K562 (cell line): ENCODE data around the gene DARS1. TPM values are rescaled to one million over a fixed set of nuclear protein-coding genes. Genes with fewer than 3 reads are reported as not detected.

Experiments used
- ATAC-seq: fragments of 200-7000 bp; cut with Tn5 transposase; 3 replicates; pipeline ENCODE4 v1.9.1; 2020; ENCODE audit warnings: moderate library complexity
- BruUV-seq: library from RNA; stranded (reverse); fragments of 400-500 nt; replicated peaks from 2 replicates; lab custom pipeline; 2021; lab: Mats Ljungman, UMichigan
- CTCF ChIA-PET: fragments of 300-600 bp; formaldehyde crosslinking; extraction: SDS; loops from one replicate; lab custom pipeline; 2021; ENCODE audit warnings: low intra/inter-chr PET ratio; lab: Yijun Ruan, JAX
- POLR2A ChIA-PET: fragments of 300-600, 350-650 bp; sonication (Branson Sonifier 250); formaldehyde crosslinking; extraction: SDS; loops from one replicate; lab custom pipeline; 2021; ENCODE audit warnings: antibody characterized with exemption, inconsistent platforms; lab: Yijun Ruan, JAX
- DNase-seq, 4 experiments: peaks; one replicate each; pipeline versions ENCODE4 v3.0.0 to v3.0.0-alpha.2; 2011 to 2018; ENCODE audit warnings: low spot score in 3 of 4, mixed read lengths in 3 of 4; ENCODE audit errors: extremely low read depth in 1 of 4
- FAIRE-seq: peaks from 2 replicates; lab custom pipeline; 2011; peaks lifted over from hg19 to GRCh38; lab: Jason Lieb, UNC
- H2AFZ ChIP-seq: 2 replicates; pipeline ENCODE4 v1.6.0; 2011; ENCODE audit warnings: low read depth, low read length, control low read depth, inconsistent platforms
- H3K27ac ChIP-seq: fragments of 200-600 bp; 3 replicates; pipeline ENCODE4 v1.8.0; 2011; ENCODE audit warnings: low read depth, mild to moderate bottlenecking, control low read depth, inconsistent platforms, low read length, moderate library complexity, mixed read lengths; ENCODE audit errors: extremely low read depth
- H3K27me3 ChIP-seq, 2 experiments: fragments of 300-600 bp in 1 of 2; 2 replicates in 1 of 2; 3 replicates in 1 of 2; pipeline versions ENCODE4 v1.6.0 to v1.8.0; 2011; ENCODE audit warnings: inconsistent platforms in 2 of 2, low read length in 2 of 2, mild to moderate bottlenecking in 1 of 2, mixed read lengths in 1 of 2, moderate library complexity in 1 of 2; ENCODE audit not compliant: control insufficient read depth in 2 of 2, insufficient read depth in 2 of 2
- H3K36me3 ChIP-seq: fragments of 300-600 bp; 3 replicates; pipeline ENCODE4 v1.8.0; 2011; ENCODE audit warnings: mild to moderate bottlenecking, low read length, inconsistent platforms; ENCODE audit not compliant: control insufficient read depth, insufficient read depth
- H3K4me1 ChIP-seq, 2 experiments: fragments of 200-600 bp in 1 of 2; replicated peaks in 1 of 2; 2 replicates in 1 of 2; 3 replicates in 1 of 2; pipeline versions ENCODE4 v1.5.1 to v1.8.0; 2011; ENCODE audit warnings: inconsistent platforms in 2 of 2, low read length in 2 of 2, mild to moderate bottlenecking in 1 of 2, mixed read lengths in 1 of 2, moderate library complexity in 1 of 2; ENCODE audit not compliant: control insufficient read depth in 2 of 2, insufficient read depth in 2 of 2
- H3K4me2 ChIP-seq: 2 replicates; pipeline ENCODE4 v1.6.1; 2011; ENCODE audit warnings: low read length, control low read depth, inconsistent platforms, mixed read lengths; ENCODE audit not compliant: insufficient read depth
- H3K4me3 ChIP-seq: fragments of 200-600 bp; sonication (generic), shearing (Covaris generic); 2 replicates; pipeline ENCODE4 v1.5.1; 2016; ENCODE audit warnings: control low read depth, inconsistent platforms
- H3K79me2 ChIP-seq: fragments of 200-600 bp; 3 replicates; pipeline ENCODE4 v1.8.0; 2011; ENCODE audit warnings: low read length, inconsistent platforms; ENCODE audit not compliant: control insufficient read depth, insufficient read depth
- H3K9ac ChIP-seq, 2 experiments: 2 replicates each; pipeline versions ENCODE4 v1.6.0 to v1.6.1; 2011; ENCODE audit warnings: low read depth in 2 of 2, low read length in 2 of 2, control low read depth in 1 of 2, inconsistent platforms in 1 of 2, mild to moderate bottlenecking in 1 of 2, mixed read lengths in 1 of 2; ENCODE audit not compliant: insufficient read depth in 1 of 2
- H3K9me1 ChIP-seq: one replicate; pipeline ENCODE4 v1.6.0; 2011; ENCODE audit warnings: inconsistent platforms, mild to moderate bottlenecking, low read length, moderate library complexity; ENCODE audit not compliant: control insufficient read depth, insufficient read depth
- H3K9me3 ChIP-seq: replicated peaks from 2 replicates; pipeline ENCODE4 v1.5.1; 2011; ENCODE audit warnings: low read depth, low read length, inconsistent platforms; ENCODE audit not compliant: control insufficient read depth, insufficient read depth
- H4K20me1 ChIP-seq: replicated peaks from 2 replicates; pipeline ENCODE4 v1.6.1; 2011; ENCODE audit warnings: low read length, inconsistent platforms, mixed read lengths; ENCODE audit not compliant: control insufficient read depth, insufficient read depth
- EGR1 ChIP-seq: fragments of 450-650 bp; conservative IDR thresholded peaks from 2 replicates; pipeline ENCODE4 v1.6.1; 2017; ENCODE audit warnings: mild to moderate bottlenecking
- EP300 ChIP-seq: IDR thresholded peaks from 2 replicates; pipeline ENCODE4 v1.6.1; 2012; ENCODE audit warnings: low read length, improper control_type of control experiment
- FOXK2 ChIP-seq, 2 experiments: fragments of 450-650 bp; IDR thresholded peaks in 1 of 2; conservative IDR thresholded peaks in 1 of 2; 2 replicates each; pipeline ENCODE4 v1.6.1; 2016; ENCODE audit warnings: low read depth in 2 of 2, mild to moderate bottlenecking in 1 of 2
- GTF2E2 ChIP-seq: fragments of 200-800 bp; sonication (Bioruptor generic); IDR thresholded peaks from 2 replicates; pipeline ENCODE4 v1.6.1; 2016; ENCODE audit warnings: missing genetic modification characterization, missing compliant biosample characterization
- MXI1 ChIP-seq: IDR thresholded peaks from 2 replicates; pipeline ENCODE4 v1.6.1; 2011; ENCODE audit warnings: low read depth, mild to moderate bottlenecking, improper control_type of control experiment, low read length
- NBN ChIP-seq: fragments of 450-650 bp; IDR thresholded peaks from 2 replicates; pipeline ENCODE4 v1.6.1; 2016; ENCODE audit warnings: low read depth, mild to moderate bottlenecking
- NFIC ChIP-seq: fragments of 450-650 bp; IDR thresholded peaks from 2 replicates; pipeline ENCODE4 v1.6.1; 2017; ENCODE audit warnings: mild to moderate bottlenecking, inconsistent platforms
- SIN3B ChIP-seq: fragments of 450-650 bp; IDR thresholded peaks from 2 replicates; pipeline ENCODE4 v1.6.1; 2017; ENCODE audit warnings: low read depth, mild to moderate bottlenecking, moderate library complexity
- TFE3 ChIP-seq: fragments of 450-650 bp; formaldehyde crosslinking; IDR thresholded peaks from 2 replicates; pipeline ENCODE4 v1.4.0; 2020; ENCODE audit warnings: mild to moderate bottlenecking, mixed read lengths
- WGBS: fragments of 100-300 bp; shearing (Covaris generic); methylation state at CpG from one replicate; pipeline ENCODE4 v1.1.6; 2016; ENCODE audit warnings: low coverage, mixed read lengths; ENCODE audit not compliant: insufficient coverage; ENCODE audit errors: missing lambda C conversion rate; 5-methylcytosine and 5-hydroxymethylcytosine counted together
- in situ Hi-C: fragments of 300-500 bp; cut with MboI; formaldehyde crosslinking; loops from 4 replicates; pipeline ENCODE4 v1.15.0; 2018; ENCODE audit warnings: inconsistent platforms, mixed read lengths
- intact Hi-C: fragments of 100-400 bp; cut with micrococcal nuclease; formaldehyde crosslinking; loops from 2 replicates; pipeline ENCODE4 v1.14.2; 2022
- polyA plus RNA-seq, 8 experiments: library from polyadenylated mRNA; depleted of rRNA in 4 of 8; stranded (reverse) in 5 of 8; unstranded in 3 of 8; fragments of >200 nt; fragmentation: Nextera tagmentation in 2 of 8; fragmentation: Illumina TruSeq in 1 of 8; extraction: Ambion mirVana in 2 of 8; extraction: Trizol in 1 of 8; gene quantifications; 2 replicates each; pipeline versions ENCODE4 v1.2.1 to v1.2.3, GENCODE V29; 2011 to 2014; ENCODE audit warnings: inconsistent platforms in 1 of 8, missing spikeins in 1 of 8
- total RNA-seq, 7 experiments: library from RNA; depleted of rRNA in 6 of 7; stranded (reverse); fragments of >200 nt in 6 of 7; fragmentation: Illumina TruSeq in 2 of 7; extraction: Trizol in 2 of 7; gene quantifications; 2 replicates each; pipeline versions ENCODE4 v1.2.1 to v1.2.3, GENCODE V29; 2011 to 2021; ENCODE audit warnings: low replicate concordance in 1 of 7
- TF ChIP-seq, protein P1 (sequence below): sonication (generic); IDR thresholded peaks from 2 replicates; pipeline ENCODE4 v1.6.1; 2016
- TF ChIP-seq, protein P2 (sequence below): fragments of 450-650 bp; IDR thresholded peaks from 2 replicates; pipeline ENCODE4 v1.6.1; 2016; ENCODE audit warnings: borderline replicate concordance
- TF ChIP-seq, protein P3 (sequence below): sonication (generic); formaldehyde crosslinking; IDR thresholded peaks from 2 replicates; pipeline ENCODE4 v1.4.0; 2020; ENCODE audit warnings: mild to moderate bottlenecking, missing genetic modification reagents

Gene DARS1
- total and polyA plus RNA-seq, 9 of the 15 experiments (the other 6 are each of a cell fraction or from before 2014, with no cell fraction given), result 91.5 to 239 (median 98.0) TPM

DNA sequence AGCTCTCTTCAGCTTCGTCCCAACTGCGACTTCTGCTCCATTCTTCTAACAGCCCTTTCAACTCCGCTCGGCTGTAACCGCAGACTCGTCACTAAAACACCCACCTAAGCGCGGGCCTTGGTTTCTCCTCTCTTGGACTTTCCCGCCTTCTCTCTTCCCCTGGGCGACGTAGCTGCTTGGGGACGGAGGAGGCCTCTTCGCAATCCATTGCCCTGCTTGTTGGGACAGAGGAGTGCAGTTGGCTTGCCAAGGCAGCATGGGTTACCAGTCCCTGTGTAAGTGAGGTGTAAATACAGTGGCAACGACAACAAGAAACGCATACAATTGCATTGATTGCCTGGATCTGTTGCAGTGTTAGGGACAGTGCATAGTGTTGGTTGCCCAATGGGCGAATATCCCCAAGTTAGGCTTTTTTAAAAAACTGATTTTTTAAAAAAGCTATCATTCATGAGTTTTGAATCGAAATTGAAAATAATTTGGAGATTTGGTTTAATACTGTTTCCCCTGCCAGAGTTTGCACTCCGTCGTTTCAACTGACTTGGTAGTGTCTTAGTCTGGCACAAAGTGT, 484 bp upstream of the DARS1 start (continued):
- TF ChIP-seq NBN (0 out of 2 replicates have a peak, but pooled peaks have one; percentile 23), SIN3B (no peak), EGR1 (peak; percentile 52; the same call in 1 of the 2 replicates), EP300 (0 out of 2 replicates have a peak, but pooled peaks have one; percentile 1), FOXK2 (conservative IDR thresholded peaks at IDR 0.05 in 1 of 2, IDR thresholded peaks at IDR 0.05 in 1 of 2; ENCODE audit: low read depth in 2 of 2) (peak; percentile 42 to 49; a peak in 2 of 4 replicates), NFIC (0 out of 2 replicates have a peak, but pooled peaks have one; percentile 59)
- TF ChIP-seq, all 486 proteins: peak for 33

GRCh38 chr2:135984199-135985017, 1.0 kb downstream of the DARS1 start:
- peak overlapping the region; percentile 93 for H2AFZ ChIP-seq
- intact Hi-C loops (loop anchor here (5.0 kb wide), 1 partner anchor 107 kb away; the partner anchor contains the start of gene MCM6), in situ Hi-C loops (no loop called here)
- DNase-seq (peak in 1 of 4 experiments; percentile 11), ATAC-seq (peak; percentile 9), FAIRE-seq (no peak)
- H3K79me2 ChIP-seq, result peaks cover 60% of the 10 kb centered on the region
- no peaks in the 10 kb centered on the region for H3K9me1 ChIP-seq
- H3K4me1 ChIP-seq, result peaks cover 9 to 10% of the 10 kb centered on the region in 2 experiments; a peak in 3 of 5 replicates
- no peaks in the 10 kb centered on the region for H4K20me1 ChIP-seq
- peak overlapping the region; percentile 100 for H3K9ac ChIP-seq
- no peaks in the 10 kb centered on the region for H3K27me3 ChIP-seq
- ChIA-PET CTCF (no interaction called here), POLR2A (interaction anchor here (1.6 kb wide), 1 partner anchor 109 kb away, joined by 5 read pairs; no protein-coding TSS in a partner anchor)
- H3K4me2 ChIP-seq, result peak overlapping the region; percentile 97
- no TSS peak for BruUV-seq
- H3K4me3 ChIP-seq, result peak overlapping the region; percentile 94
- WGBS, result 2% methylated on average over 6 of the region's 6 CpGs
- peak overlapping the region; percentile 99 for H3K27ac ChIP-seq
- no peaks in the 10 kb centered on the region for H3K9me3 ChIP-seq
- H3K36me3 ChIP-seq, result peaks cover 41% of the 10 kb centered on the region
- peak; percentile 14; the same call in 1 of the 2 replicates for TF ChIP-seq TFE3 (CRISPR knock-in tag)
- TF ChIP-seq, protein P1, sequence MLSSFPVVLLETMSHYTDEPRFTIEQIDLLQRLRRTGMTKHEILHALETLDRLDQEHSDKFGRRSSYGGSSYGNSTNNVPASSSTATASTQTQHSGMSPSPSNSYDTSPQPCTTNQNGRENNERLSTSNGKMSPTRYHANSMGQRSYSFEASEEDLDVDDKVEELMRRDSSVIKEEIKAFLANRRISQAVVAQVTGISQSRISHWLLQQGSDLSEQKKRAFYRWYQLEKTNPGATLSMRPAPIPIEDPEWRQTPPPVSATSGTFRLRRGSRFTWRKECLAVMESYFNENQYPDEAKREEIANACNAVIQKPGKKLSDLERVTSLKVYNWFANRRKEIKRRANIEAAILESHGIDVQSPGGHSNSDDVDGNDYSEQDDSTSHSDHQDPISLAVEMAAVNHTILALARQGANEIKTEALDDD, result peak; percentile 72; the same call in 1 of the 2 replicates
- TF ChIP-seq GTF2E2 (tag), result 0 out of 2 replicates have a peak, but pooled peaks have one; percentile 32
- peak; percentile 69; the same call in 1 of the 2 replicates for TF ChIP-seq MXI1
- TF ChIP-seq, protein P2, sequence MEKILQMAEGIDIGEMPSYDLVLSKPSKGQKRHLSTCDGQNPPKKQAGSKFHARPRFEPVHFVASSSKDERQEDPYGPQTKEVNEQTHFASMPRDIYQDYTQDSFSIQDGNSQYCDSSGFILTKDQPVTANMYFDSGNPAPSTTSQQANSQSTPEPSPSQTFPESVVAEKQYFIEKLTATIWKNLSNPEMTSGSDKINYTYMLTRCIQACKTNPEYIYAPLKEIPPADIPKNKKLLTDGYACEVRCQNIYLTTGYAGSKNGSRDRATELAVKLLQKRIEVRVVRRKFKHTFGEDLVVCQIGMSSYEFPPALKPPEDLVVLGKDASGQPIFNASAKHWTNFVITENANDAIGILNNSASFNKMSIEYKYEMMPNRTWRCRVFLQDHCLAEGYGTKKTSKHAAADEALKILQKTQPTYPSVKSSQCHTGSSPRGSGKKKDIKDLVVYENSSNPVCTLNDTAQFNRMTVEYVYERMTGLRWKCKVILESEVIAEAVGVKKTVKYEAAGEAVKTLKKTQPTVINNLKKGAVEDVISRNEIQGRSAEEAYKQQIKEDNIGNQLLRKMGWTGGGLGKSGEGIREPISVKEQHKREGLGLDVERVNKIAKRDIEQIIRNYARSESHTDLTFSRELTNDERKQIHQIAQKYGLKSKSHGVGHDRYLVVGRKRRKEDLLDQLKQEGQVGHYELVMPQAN, result no peak
- TF ChIP-seq, protein P3, sequence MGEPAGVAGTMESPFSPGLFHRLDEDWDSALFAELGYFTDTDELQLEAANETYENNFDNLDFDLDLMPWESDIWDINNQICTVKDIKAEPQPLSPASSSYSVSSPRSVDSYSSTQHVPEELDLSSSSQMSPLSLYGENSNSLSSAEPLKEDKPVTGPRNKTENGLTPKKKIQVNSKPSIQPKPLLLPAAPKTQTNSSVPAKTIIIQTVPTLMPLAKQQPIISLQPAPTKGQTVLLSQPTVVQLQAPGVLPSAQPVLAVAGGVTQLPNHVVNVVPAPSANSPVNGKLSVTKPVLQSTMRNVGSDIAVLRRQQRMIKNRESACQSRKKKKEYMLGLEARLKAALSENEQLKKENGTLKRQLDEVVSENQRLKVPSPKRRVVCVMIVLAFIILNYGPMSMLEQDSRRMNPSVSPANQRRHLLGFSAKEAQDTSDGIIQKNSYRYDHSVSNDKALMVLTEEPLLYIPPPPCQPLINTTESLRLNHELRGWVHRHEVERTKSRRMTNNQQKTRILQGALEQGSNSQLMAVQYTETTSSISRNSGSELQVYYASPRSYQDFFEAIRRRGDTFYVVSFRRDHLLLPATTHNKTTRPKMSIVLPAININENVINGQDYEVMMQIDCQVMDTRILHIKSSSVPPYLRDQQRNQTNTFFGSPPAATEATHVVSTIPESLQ (CRISPR knock-in tag), result no peak
